Epithelial cell of proximal tubule (primary cell): ENCODE measurements around the gene IGFBP3. TPM values are rescaled to one million over a fixed set of nuclear protein-coding genes. Genes with fewer than 3 reads are reported as not detected.

Source experiments
- DNase-seq: peaks from one replicate; pipeline ENCODE4 v3.0.0-alpha.2; 2011; ENCODE audit warnings: low read depth
- H3K4me3 ChIP-seq: 2 replicates; pipeline ENCODE4 v1.5.1; 2011; ENCODE audit warnings: low read depth, mild to moderate bottlenecking, low read length
- CTCF ChIP-seq: conservative IDR thresholded peaks from 2 replicates; pipeline ENCODE4 v1.5.1; 2012; ENCODE audit warnings: low read depth, mild to moderate bottlenecking, low read length
- total RNA-seq: library from RNA; depleted of rRNA; stranded (reverse); fragments of >200 nt; gene quantifications from 2 replicates; pipeline ENCODE4 v1.2.3, GENCODE V29; 2015

IGFBP3 gene
- 77.8 and 338 TPM in 2 replicates for total RNA-seq

GRCh38 chr7:45920502-45921380 is at the start of gene IGFBP3:
TSS of gene IGFBP3 (minus strand) at chr7:45921272. CDS start at chr7:45921140, 132 bp downstream.
- peak within 1 kb of the TSS; percentile 64 for H3K4me3 ChIP-seq
- TF ChIP-seq CTCF: no peak
- DNase-seq: no peak

- TF ChIP-seq CTCF: no peak
- no peak overlapping the region for H3K4me3 ChIP-seq
- no peak for DNase-seq
Observed at GRCh38 chr7:45970454-45970853, 49.4 kb upstream of the IGFBP3 start.

GRCh38 chr7:45969940-45970339 is 48.9 kb upstream of the IGFBP3 start:
- H3K4me3 ChIP-seq: no peak overlapping the region
- TF ChIP-seq CTCF: no peak
- DNase-seq: no peak

GRCh38 chr7:45968856-45969541 is 47.9 kb upstream of the IGFBP3 start:
- no peak overlapping the region for H3K4me3 ChIP-seq
- TF ChIP-seq CTCF: no peak
- no peak for DNase-seq

- H3K4me3 ChIP-seq: no peak overlapping the region
Observed at GRCh38 chr7:45968312-45968711, 47.2 kb upstream of the IGFBP3 start.

GRCh38 chr7:45967591-45968157 is 46.6 kb upstream of the IGFBP3 start:
- no peak for DNase-seq
- H3K4me3 ChIP-seq: no peak overlapping the region
- TF ChIP-seq CTCF: no peak

More at GRCh38 chr7:45968312-45968711, 47.2 kb upstream of the IGFBP3 start:
- DNase-seq: no peak
- TF ChIP-seq CTCF: no peak
